Stomach (tissue), 9 donors: ENCODE measurements around the gene MICAL3. TPM values are rescaled to one million over a fixed set of nuclear protein-coding genes. Genes with fewer than 3 reads are reported as not detected.

Source experiments
- DNase-seq, 2 donors: peaks; one replicate each; pipeline versions ENCODE4 v3.0.0 to v3.0.0-alpha.2; 2013 to 2019
- H3K27ac ChIP-seq, 5 donors: fragments of 200-600 bp in 4 of 5; sonication (generic) in 4 of 5; one replicate each; pipeline ENCODE4 v1.5.1; 2013 to 2019; ENCODE audit warnings: mild to moderate bottlenecking in 1 of 5, moderate library complexity in 1 of 5
- H3K27me3 ChIP-seq, 3 donors: fragments of 200-600 bp; sonication (generic); one replicate each; pipeline ENCODE4 v1.5.1; 2017 to 2019; ENCODE audit warnings: mixed run types in 1 of 3
- H3K36me3 ChIP-seq, 4 donors: fragments of 200-600 bp; sonication (generic); 1 replicate in 3 of 4; 2 replicates in 1 of 4; pipeline ENCODE4 v1.5.1; 2016 to 2019
- H3K4me1 ChIP-seq, 4 donors: fragments of 200-600 bp; sonication (generic); one replicate each; pipeline ENCODE4 v1.5.1; 2016 to 2019
- H3K4me3 ChIP-seq, 4 donors: fragments of 200-600 bp; sonication (generic) in 3 of 4; one replicate each; pipeline ENCODE4 v1.5.1; 2016 to 2019; ENCODE audit warnings: mild to moderate bottlenecking in 1 of 4
- H3K9me3 ChIP-seq, 4 donors: fragments of 200-600 bp; sonication (generic); one replicate each; pipeline ENCODE4 v1.5.1; 2016 to 2019
- EP300 ChIP-seq: sonication (generic); formaldehyde crosslinking; IDR thresholded peaks from one replicate; pipeline ENCODE4 v1.6.1; 2017; ENCODE audit warnings: antibody characterized with exemption
- POLR2A ChIP-seq, 4 donors: fragments of 450-650 bp; IDR thresholded peaks; one replicate each; pipeline ENCODE4 v1.6.1; 2016; ENCODE audit warnings: antibody characterized with exemption in 4 of 4, control low read depth in 2 of 4, mild to moderate bottlenecking in 1 of 4, moderate library complexity in 1 of 4
- POLR2AphosphoS5 ChIP-seq, 3 donors: sonication (generic); formaldehyde crosslinking; IDR thresholded peaks; one replicate each; pipeline ENCODE4 v1.6.1; 2016; ENCODE audit warnings: antibody characterized with exemption in 3 of 3
- WGBS, 5 donors: extraction: QIAGEN DNeasy Blood & Tissue Kit in 3 of 5; methylation state at CpG; one replicate each; pipeline versions ENCODE4 v1.1.5 to v1.1.7; 2013 to 2018; 5-methylcytosine and 5-hydroxymethylcytosine counted together
- intact Hi-C: fragments of 100-400 bp; cut with DNase I; formaldehyde crosslinking; loops from one replicate; pipeline ENCODE4 v1.15.1; 2023; ENCODE audit warnings: low total_unique reads
- polyA plus RNA-seq, 3 donors: library from polyadenylated mRNA; stranded (reverse); fragments of 200-250 nt; gene quantifications; one replicate each; pipeline ENCODE4 v1.2.3, GENCODE V29; 2013
- total RNA-seq, 5 donors: library from RNA; depleted of rRNA; stranded (reverse); fragments of >200 nt; gene quantifications; one replicate each; pipeline versions ENCODE4 v1.1.0 to v1.2.3, GENCODE V29; 2014 to 2016
- TF ChIP-seq, protein P1 (sequence below), 7 experiments: fragments of 450-650 bp in 4 of 7; fragments of 200-600 bp in 3 of 7; sonication (generic) in 3 of 7; IDR thresholded peaks; one replicate each; pipeline ENCODE4 v1.5.1; 2016 to 2019; ENCODE audit warnings: antibody characterized with exemption in 7 of 7, control low read depth in 2 of 7, mild to moderate bottlenecking in 1 of 7
- donor health status: healthy with polysubstance abuse.
- donor health status: Bipolar disorder and iron deficiency.
- donor health status: healthy.

Gene MICAL3
- total and polyA plus RNA-seq, 8 donors = 3.5 to 130 (median 24.0) TPM

DNA sequence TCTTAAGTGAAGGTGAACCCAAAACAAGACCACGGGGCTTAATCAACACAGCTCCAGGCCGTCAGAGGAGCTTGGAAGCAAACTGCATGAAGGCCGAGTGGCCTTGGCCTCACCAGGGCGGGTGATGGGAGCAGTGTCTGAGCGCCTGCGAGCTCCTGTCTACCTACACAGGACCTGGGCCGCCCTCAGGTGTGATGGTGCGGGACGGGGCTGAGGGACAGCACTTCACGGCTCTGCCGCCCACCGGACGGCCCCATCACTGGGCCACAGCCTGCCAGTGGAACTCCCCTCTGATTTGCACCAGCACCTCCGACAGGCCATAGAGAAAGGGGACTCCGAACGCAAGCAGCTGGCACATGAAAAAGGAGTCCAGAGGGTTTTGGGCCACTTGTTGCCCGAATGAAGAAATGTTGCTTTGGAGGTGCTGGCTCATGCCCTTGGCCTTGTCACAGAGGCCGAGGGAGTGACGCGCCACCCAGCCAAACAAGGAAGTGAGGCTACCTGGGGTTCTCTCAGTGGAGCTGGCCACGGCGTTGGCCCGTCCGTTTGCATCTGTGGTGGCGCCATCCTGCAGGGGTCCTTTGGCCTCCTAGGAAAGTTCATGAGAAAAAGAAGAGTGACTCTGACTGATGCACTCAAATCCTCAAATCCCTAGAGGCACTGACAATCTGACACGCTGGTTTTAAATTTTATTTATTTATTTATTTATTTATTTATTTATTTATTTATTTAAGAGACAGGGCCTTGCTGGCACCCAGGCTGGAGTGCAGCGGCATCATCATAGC, 159.8 kb downstream of the MICAL3 start:
- Histone ChIP-seq H3K27ac (no peak overlapping the region), H3K4me3 (no peak overlapping the region), H3K4me1 (peaks cover 0 to 17% (median 9%) of the 10 kb centered on the region in 4 donors), H3K36me3 (peaks cover 26 to 78% (median 67%) of the 10 kb centered on the region in 4 donors), H3K9me3 (no peaks in the 10 kb centered on the region), H3K27me3 (no peaks in the 10 kb centered on the region)
- no peak for DNase-seq
- intact Hi-C loops = no loop called here
- TF ChIP-seq POLR2AphosphoS5 (IDR thresholded peaks at IDR 0.05) (no peak), POLR2A (IDR thresholded peaks at IDR 0.05) (no peak)
- TF ChIP-seq, protein P1, sequence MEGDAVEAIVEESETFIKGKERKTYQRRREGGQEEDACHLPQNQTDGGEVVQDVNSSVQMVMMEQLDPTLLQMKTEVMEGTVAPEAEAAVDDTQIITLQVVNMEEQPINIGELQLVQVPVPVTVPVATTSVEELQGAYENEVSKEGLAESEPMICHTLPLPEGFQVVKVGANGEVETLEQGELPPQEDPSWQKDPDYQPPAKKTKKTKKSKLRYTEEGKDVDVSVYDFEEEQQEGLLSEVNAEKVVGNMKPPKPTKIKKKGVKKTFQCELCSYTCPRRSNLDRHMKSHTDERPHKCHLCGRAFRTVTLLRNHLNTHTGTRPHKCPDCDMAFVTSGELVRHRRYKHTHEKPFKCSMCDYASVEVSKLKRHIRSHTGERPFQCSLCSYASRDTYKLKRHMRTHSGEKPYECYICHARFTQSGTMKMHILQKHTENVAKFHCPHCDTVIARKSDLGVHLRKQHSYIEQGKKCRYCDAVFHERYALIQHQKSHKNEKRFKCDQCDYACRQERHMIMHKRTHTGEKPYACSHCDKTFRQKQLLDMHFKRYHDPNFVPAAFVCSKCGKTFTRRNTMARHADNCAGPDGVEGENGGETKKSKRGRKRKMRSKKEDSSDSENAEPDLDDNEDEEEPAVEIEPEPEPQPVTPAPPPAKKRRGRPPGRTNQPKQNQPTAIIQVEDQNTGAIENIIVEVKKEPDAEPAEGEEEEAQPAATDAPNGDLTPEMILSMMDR (IDR thresholded peaks at IDR 0.05) = no peak
- WGBS, 5 donors = 95 to 98% (median 97%) methylated on average over 17 to 27 of the region's 27 CpGs

DNA sequence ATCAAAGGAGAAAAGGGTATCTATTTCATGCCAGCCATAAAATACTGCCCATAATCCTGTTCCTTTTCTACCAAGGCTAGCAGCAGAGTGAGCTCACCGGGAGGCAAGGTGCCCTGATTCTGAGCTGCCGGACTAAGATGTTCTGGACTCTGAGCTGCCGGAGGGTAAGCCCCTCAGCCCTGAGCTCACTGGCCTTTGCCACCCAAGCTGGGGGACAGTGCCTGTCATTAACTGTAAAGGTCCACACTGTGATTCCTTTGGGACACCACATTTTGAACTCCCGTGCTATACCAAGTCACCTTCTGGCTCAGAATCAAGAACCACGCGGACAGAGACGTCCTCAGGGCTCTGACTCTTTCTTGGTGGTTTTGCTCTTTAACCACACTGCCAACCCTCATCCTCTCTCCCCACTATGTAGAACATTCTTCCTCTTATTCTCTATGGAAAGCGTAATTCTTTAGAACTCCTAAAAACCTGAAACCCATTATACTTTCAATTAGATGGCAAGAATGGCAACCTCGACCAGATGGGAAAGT, 161.6 kb downstream of the MICAL3 start:
- intact Hi-C loops = no loop called here
- Histone ChIP-seq H3K36me3 (peaks cover 15 to 67% (median 52%) of the 10 kb centered on the region in 4 donors), H3K4me1 (peaks cover 0 to 29% (median 15%) of the 10 kb centered on the region in 4 donors), H3K27me3 (no peaks in the 10 kb centered on the region), H3K9me3 (no peaks in the 10 kb centered on the region), H3K27ac (peak overlapping the region in 1 of 5 donors; percentile 87), H3K4me3 (no peak overlapping the region)
- 85 to 86% (median 86%) methylated on average over 9 of the region's 9 CpGs for WGBS, 5 donors
- TF ChIP-seq POLR2A (IDR thresholded peaks at IDR 0.05) (no peak), EP300 (no peak), POLR2AphosphoS5 (IDR thresholded peaks at IDR 0.05) (no peak)
- TF ChIP-seq, protein P1 (IDR thresholded peaks at IDR 0.05) = no peak
- DNase-seq = no peak

DNA sequence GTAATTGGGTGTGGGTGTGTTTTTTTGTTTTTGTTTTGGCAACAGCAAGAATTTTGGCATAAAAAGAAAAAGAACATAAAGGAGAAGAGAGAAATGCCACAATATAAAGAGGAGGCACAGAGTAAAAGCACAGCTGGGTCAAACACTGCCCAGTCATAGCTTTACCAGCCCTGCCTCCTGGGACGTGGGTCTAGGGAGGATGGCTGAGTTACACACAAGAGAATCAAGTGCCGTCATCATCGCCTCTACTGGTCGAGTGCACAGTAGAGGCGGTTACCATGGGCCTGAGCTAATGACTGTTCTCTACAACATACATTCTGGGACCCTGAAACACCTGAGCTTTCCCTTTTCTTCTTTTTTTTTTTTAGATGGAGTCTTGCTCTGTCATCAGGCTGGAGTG, 162.5 kb downstream of the MICAL3 start:
- TF ChIP-seq POLR2A (IDR thresholded peaks at IDR 0.05) (no peak), POLR2AphosphoS5 (IDR thresholded peaks at IDR 0.05) (no peak), EP300 (no peak)
- TF ChIP-seq, protein P1 (IDR thresholded peaks at IDR 0.05) = no peak
- 84 to 92% (median 91%) methylated on average over 5 of the region's 5 CpGs for WGBS, 5 donors
- H3K4me1 ChIP-seq = peaks cover 4 to 28% (median 17%) of the 10 kb centered on the region in 4 donors
- peaks cover 15 to 67% (median 52%) of the 10 kb centered on the region in 4 donors for H3K36me3 ChIP-seq
- H3K9me3 ChIP-seq = no peaks in the 10 kb centered on the region
- intact Hi-C loops = no loop called here
- H3K4me3 ChIP-seq = no peak overlapping the region
- peak overlapping the region in 2 of 5 donors; percentile 72 to 87 for H3K27ac ChIP-seq
- H3K27me3 ChIP-seq = no peaks in the 10 kb centered on the region
- DNase-seq = no peak

DNA sequence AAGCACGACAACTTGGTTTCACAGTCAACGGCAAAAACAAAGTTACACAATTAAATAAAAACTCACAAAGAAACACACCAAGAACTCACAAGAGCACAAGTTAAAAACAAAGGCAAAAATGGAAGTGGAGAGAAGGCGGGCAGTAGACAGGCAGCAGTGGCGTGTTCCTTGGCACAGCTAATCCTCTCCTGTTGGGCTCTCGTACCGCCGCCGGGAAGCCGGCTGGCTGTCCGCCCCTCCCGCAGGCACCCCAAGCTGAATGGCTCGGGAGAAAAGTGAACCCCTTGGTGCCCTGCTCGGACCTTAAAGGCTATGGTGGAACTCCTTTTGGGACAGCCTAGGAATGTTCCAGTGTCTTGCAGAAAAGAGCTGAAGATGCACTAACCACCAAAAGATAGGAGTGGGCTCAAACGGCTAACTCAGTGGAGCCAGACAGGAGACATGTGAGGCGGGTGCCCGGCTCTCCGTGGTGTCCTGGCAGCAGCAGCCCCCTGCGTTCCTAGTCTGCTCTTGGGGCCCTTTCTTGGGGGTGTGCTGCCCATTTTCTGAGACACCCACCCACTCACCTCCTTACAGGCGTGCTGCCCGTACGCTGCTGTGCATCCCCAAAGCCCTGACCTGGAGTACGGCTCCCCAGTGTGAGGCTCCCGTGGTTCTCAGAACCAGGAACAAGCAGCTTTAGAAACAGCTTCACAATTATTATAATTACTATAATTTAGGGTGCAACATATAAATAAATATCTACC, 164.0 kb downstream of the MICAL3 start:
- Histone ChIP-seq H3K9me3 (no peaks in the 10 kb centered on the region), H3K27me3 (no peaks in the 10 kb centered on the region), H3K27ac (peak overlapping the region in 3 of 5 donors; percentile 63 to 87 (median 72)), H3K4me1 (peaks cover 4 to 29% (median 16%) of the 10 kb centered on the region in 4 donors), H3K4me3 (no peak overlapping the region), H3K36me3 (peaks cover 10 to 60% (median 45%) of the 10 kb centered on the region in 4 donors)
- intact Hi-C loops = no loop called here
- no peak for DNase-seq
- TF ChIP-seq POLR2A (IDR thresholded peaks at IDR 0.05) (no peak), POLR2AphosphoS5 (IDR thresholded peaks at IDR 0.05) (no peak), EP300 (no peak)
- TF ChIP-seq, protein P1 (IDR thresholded peaks at IDR 0.05) = no peak
- 89 to 94% (median 93%) methylated on average over 23 of the region's 23 CpGs for WGBS, 5 donors
